Naive thymus-derived CD4-positive, alpha-beta T cell (primary cell): ENCODE measurements around the gene EDRF1. TPM values are rescaled to one million over a fixed set of nuclear protein-coding genes. Genes with fewer than 3 reads are reported as not detected.

ENCODE experiments used
- ATAC-seq: fragments of 150-1000 bp; cut with Tn5 transposase; 2 replicates; pipeline ENCODE4 v1.10.0; 2021; ENCODE audit warnings: mild to moderate bottlenecking, moderate library complexity
- CTCF ChIA-PET: fragments of 350-600 bp; sonication (Branson Sonifier 250); formaldehyde crosslinking; loops from one replicate; lab custom pipeline; 2021; ENCODE audit warnings: antibody characterized with exemption; lab: Charles Lee
- POLR2A ChIA-PET: fragments of 350-600 bp; sonication (Branson Sonifier 250); formaldehyde crosslinking; loops from one replicate; lab custom pipeline; 2021; ENCODE audit warnings: antibody characterized with exemption, inconsistent platforms; lab: Charles Lee
- DNase-seq, 9 donors: peaks; one replicate each; pipeline versions ENCODE4 v3.0.0 to v3.0.0-alpha.2; 2020 to 2022; ENCODE audit warnings: mixed read lengths in 1 of 9
- H3K27ac ChIP-seq: one replicate; pipeline ENCODE4 v1.7.0; 2013; ENCODE audit warnings: mild to moderate bottlenecking, low read depth, low read length, moderate library complexity
- H3K27me3 ChIP-seq, 2 donors: one replicate each; pipeline ENCODE4 v1.7.0; 2013; ENCODE audit warnings: low read length in 2 of 2, mild to moderate bottlenecking in 2 of 2, moderate library complexity in 2 of 2; ENCODE audit not compliant: control insufficient read depth in 2 of 2, insufficient read depth in 2 of 2
- H3K36me3 ChIP-seq, 3 experiments: 1 replicate in 2 of 3; 2 replicates in 1 of 3; pipeline ENCODE4 v1.7.0; 2013; ENCODE audit warnings: low read length in 3 of 3, mild to moderate bottlenecking in 3 of 3, moderate library complexity in 1 of 3; ENCODE audit not compliant: insufficient read depth in 3 of 3, control insufficient read depth in 2 of 3
- H3K4me1 ChIP-seq, 2 donors: one replicate each; pipeline ENCODE4 v1.7.0; 2013; ENCODE audit warnings: low read length in 2 of 2, mild to moderate bottlenecking in 2 of 2, moderate library complexity in 1 of 2; ENCODE audit not compliant: control insufficient read depth in 2 of 2, insufficient read depth in 2 of 2
- H3K4me3 ChIP-seq: 2 replicates; pipeline ENCODE4 v1.7.0; 2013; ENCODE audit warnings: mild to moderate bottlenecking, low read length
- H3K9me3 ChIP-seq, 3 experiments: 1 replicate in 2 of 3; 2 replicates in 1 of 3; pipeline ENCODE4 v1.7.0; 2013; ENCODE audit warnings: low read length in 3 of 3; ENCODE audit not compliant: control insufficient read depth in 2 of 3
- H3K27ac Mint-ChIP-seq, 9 donors: one replicate each; pipeline ENCODE4 v1.8.0; 2020 to 2022; ENCODE audit warnings: mixed read lengths in 9 of 9, mild to moderate bottlenecking in 8 of 9, moderate library complexity in 5 of 9, inconsistent platforms in 2 of 9
- H3K27me3 Mint-ChIP-seq, 5 donors: one replicate each; pipeline ENCODE4 v1.8.0; 2021 to 2022; ENCODE audit warnings: mixed read lengths in 5 of 5, mild to moderate bottlenecking in 1 of 5
- H3K36me3 Mint-ChIP-seq, 5 donors: one replicate each; pipeline ENCODE4 v1.8.0; 2020 to 2022; ENCODE audit warnings: mixed read lengths in 5 of 5, mild to moderate bottlenecking in 3 of 5, inconsistent platforms in 1 of 5
- H3K4me1 Mint-ChIP-seq, 7 donors: one replicate each; pipeline ENCODE4 v1.8.0; 2020 to 2022; ENCODE audit warnings: mixed read lengths in 7 of 7, mild to moderate bottlenecking in 3 of 7, inconsistent platforms in 1 of 7
- H3K4me3 Mint-ChIP-seq, 10 donors: one replicate each; pipeline ENCODE4 v1.8.0; 2020 to 2022; ENCODE audit warnings: mild to moderate bottlenecking in 10 of 10, mixed read lengths in 10 of 10, moderate library complexity in 6 of 10, inconsistent platforms in 2 of 10
- H3K9me3 Mint-ChIP-seq, 11 donors: one replicate each; pipeline ENCODE4 v1.8.0; 2020 to 2022; ENCODE audit warnings: mixed read lengths in 11 of 11, mild to moderate bottlenecking in 4 of 11, inconsistent platforms in 1 of 11, moderate library complexity in 1 of 11
- intact Hi-C, 2 donors: fragments of 100-400 bp; cut with micrococcal nuclease; formaldehyde crosslinking; loops; one replicate each; pipeline ENCODE4 v1.15.1; 2023
- polyA plus RNA-seq, 2 donors: library from polyadenylated mRNA; unstranded; fragments of 300-500 nt; fragmentation: Illumina TruSeq; gene quantifications; one replicate each; pipeline ENCODE4 v1.2.3, GENCODE V29; 2021
- total RNA-seq, 6 experiments: library from RNA in 5 of 6; stranded (reverse) in 5 of 6; gene quantifications; 1 replicate in 5 of 6; 2 replicates in 1 of 6; pipeline ENCODE4 v1.2.3 and lab custom pipeline; 2021 to 2026

Gene EDRF1
- total and polyA plus RNA-seq, 7 experiments from 2014 or later, result 11.3 to 64.4 (median 43.8) TPM

- no peaks in the 10 kb centered on the region for H3K9me3 ChIP-seq
- Mint-ChIP-seq H3K27ac (no peak within 1 kb of the TSS), H3K9me3 (peaks cover 0 to 2% (median 0%) of the 10 kb centered on the region in 11 donors), H3K27me3 (peaks cover 0 to 12% (median 4%) of the 10 kb centered on the region in 5 donors), H3K36me3 (no peaks in the 10 kb centered on the region), H3K4me1 (peaks cover 0 to 6% (median 0%) of the 10 kb centered on the region in 7 donors), H3K4me3 (no peak within 1 kb of the TSS)
- ATAC-seq, result peak; percentile 10
- no peak within 1 kb of the TSS for H3K27ac ChIP-seq
- ChIA-PET CTCF (no interaction called here), POLR2A (no interaction called here)
- no peak for DNase-seq
- H3K36me3 ChIP-seq, result no peaks in the 10 kb centered on the region
- intact Hi-C loops, result no loop called here
- H3K4me1 ChIP-seq, result no peaks in the 10 kb centered on the region
- H3K27me3 ChIP-seq, result no peaks in the 10 kb centered on the region
- no peak within 1 kb of the TSS for H3K4me3 ChIP-seq
Measured at GRCh38 chr10:125775491-125776106, 56.1 kb downstream of the EDRF1 start, which contains the start of gene MMP21. MMP21 (minus strand) TSS chr10:125775821; CDS start chr10:125775821, 0 bp downstream.

- no peaks in the 10 kb centered on the region for H3K4me1 ChIP-seq
- no peak overlapping the region for H3K4me3 ChIP-seq
- Mint-ChIP-seq H3K27me3 (peaks cover 0 to 12% (median 4%) of the 10 kb centered on the region in 5 donors), H3K27ac (no peak overlapping the region), H3K4me1 (peaks cover 0 to 6% (median 0%) of the 10 kb centered on the region in 7 donors), H3K9me3 (peaks cover 0 to 2% (median 0%) of the 10 kb centered on the region in 11 donors), H3K36me3 (no peaks in the 10 kb centered on the region), H3K4me3 (no peak overlapping the region)
- no peak for DNase-seq
- no peaks in the 10 kb centered on the region for H3K9me3 ChIP-seq
- POLR2A ChIA-PET, result no interaction called here
- intact Hi-C loops, result no loop called here
- H3K36me3 ChIP-seq, result no peaks in the 10 kb centered on the region
- no peaks in the 10 kb centered on the region for H3K27me3 ChIP-seq
- no peak for ATAC-seq
- CTCF ChIA-PET, result no interaction called here
- no peak overlapping the region for H3K27ac ChIP-seq
Measured at GRCh38 chr10:125777806-125778205, 58.3 kb downstream of the EDRF1 start.

GRCh38 chr10:125778556-125778955 lies 59.0 kb downstream of the EDRF1 start:
- H3K36me3 ChIP-seq, result no peaks in the 10 kb centered on the region
- no peaks in the 10 kb centered on the region for H3K27me3 ChIP-seq
- ChIA-PET CTCF (no interaction called here), POLR2A (no interaction called here)
- H3K27ac ChIP-seq, result no peak overlapping the region
- peaks cover 0 to 12% (median 4%) of the 10 kb centered on the region in 5 donors for H3K27me3 Mint-ChIP-seq
- no peak overlapping the region for H3K4me3 ChIP-seq
- peaks cover 0 to 6% (median 0%) of the 10 kb centered on the region in 7 donors for H3K4me1 Mint-ChIP-seq
- H3K4me1 ChIP-seq, result no peaks in the 10 kb centered on the region
- peaks cover 0 to 2% (median 0%) of the 10 kb centered on the region in 11 donors for H3K9me3 Mint-ChIP-seq
- H3K9me3 ChIP-seq, result no peaks in the 10 kb centered on the region
- H3K36me3 Mint-ChIP-seq, result no peaks in the 10 kb centered on the region
- ATAC-seq (no peak), DNase-seq (no peak)
- H3K4me3 Mint-ChIP-seq, result no peak overlapping the region
- no peak overlapping the region for H3K27ac Mint-ChIP-seq
- intact Hi-C loops, result no loop called here

- H3K4me1 Mint-ChIP-seq, result no peaks in the 10 kb centered on the region
- DNase-seq, result no peak
- ATAC-seq, result no peak
- H3K36me3 Mint-ChIP-seq, result peaks cover 0 to 3% (median 0%) of the 10 kb centered on the region in 5 donors
- no peak overlapping the region for H3K4me3 Mint-ChIP-seq
- Histone ChIP-seq H3K27me3 (no peaks in the 10 kb centered on the region), H3K27ac (no peak overlapping the region), H3K9me3 (no peaks in the 10 kb centered on the region), H3K4me3 (no peak overlapping the region), H3K4me1 (no peaks in the 10 kb centered on the region), H3K36me3 (no peaks in the 10 kb centered on the region)
- peaks cover 0 to 2% (median 0%) of the 10 kb centered on the region in 11 donors for H3K9me3 Mint-ChIP-seq
- peaks cover 0 to 6% (median 0%) of the 10 kb centered on the region in 5 donors for H3K27me3 Mint-ChIP-seq
- ChIA-PET POLR2A (no interaction called here), CTCF (no interaction called here)
- intact Hi-C loops, result no loop called here
- no peak overlapping the region for H3K27ac Mint-ChIP-seq
Measured at GRCh38 chr10:125779403-125780327, 60.2 kb downstream of the EDRF1 start.

- ChIA-PET CTCF (no interaction called here), POLR2A (no interaction called here)
- intact Hi-C loops, result no loop called here
- Histone ChIP-seq H3K4me3 (no peak overlapping the region), H3K27ac (no peak overlapping the region), H3K9me3 (no peaks in the 10 kb centered on the region), H3K27me3 (no peaks in the 10 kb centered on the region), H3K4me1 (no peaks in the 10 kb centered on the region), H3K36me3 (no peaks in the 10 kb centered on the region)
- Mint-ChIP-seq H3K4me3 (no peak overlapping the region), H3K27ac (no peak overlapping the region), H3K9me3 (peaks cover 0 to 2% (median 0%) of the 10 kb centered on the region in 11 donors), H3K27me3 (peaks cover 0 to 6% (median 0%) of the 10 kb centered on the region in 5 donors), H3K4me1 (no peaks in the 10 kb centered on the region), H3K36me3 (peaks cover 0 to 10% (median 5%) of the 10 kb centered on the region in 5 donors)
- DNase-seq (no peak), ATAC-seq (no peak)
Measured at GRCh38 chr10:125781374-125781773, 61.9 kb downstream of the EDRF1 start.

GRCh38 chr10:125782054-125782453 lies 62.5 kb downstream of the EDRF1 start:
- Mint-ChIP-seq H3K4me3 (no peak overlapping the region), H3K4me1 (peaks cover 0 to 5% (median 0%) of the 10 kb centered on the region in 7 donors), H3K36me3 (peaks cover 0 to 16% (median 6%) of the 10 kb centered on the region in 5 donors), H3K9me3 (peaks cover 0 to 2% (median 0%) of the 10 kb centered on the region in 11 donors), H3K27me3 (peaks cover 0 to 6% (median 0%) of the 10 kb centered on the region in 5 donors), H3K27ac (no peak overlapping the region)
- intact Hi-C loops, result no loop called here
- Histone ChIP-seq H3K27me3 (no peaks in the 10 kb centered on the region), H3K36me3 (no peaks in the 10 kb centered on the region), H3K27ac (no peak overlapping the region), H3K9me3 (no peaks in the 10 kb centered on the region), H3K4me3 (no peak overlapping the region), H3K4me1 (no peaks in the 10 kb centered on the region)
- ATAC-seq, result no peak
- POLR2A ChIA-PET, result no interaction called here
- no peak for DNase-seq
- CTCF ChIA-PET, result no interaction called here
